Measurements from ENCODE around the gene ANGPTL5. TPM values are rescaled to one million over a fixed set of nuclear protein-coding genes. Genes with fewer than 3 reads are reported as not detected.

Gene ANGPTL5
- 0.23 TPM for total RNA-seq

GRCh38 chr11:101916422-101916821, at the start of gene ANGPTL5:
Gene ANGPTL5 (minus strand): TSS chr11:101916522. CDS start chr11:101907909, 8,613 bp downstream.

GRCh38 chr11:101914738-101915426, 1.4 kb downstream of the ANGPTL5 start, which contains the start of gene CEP126:
Gene CEP126 (plus strand): TSS chr11:101915010. CDS start chr11:101915285, 275 bp downstream.

Other genes with a start within 250 kb of the ANGPTL5 start
- gene CEP126, start 1.5 kb downstream of the ANGPTL5 start, total RNA-seq, result 12.9 TPM
- 6.7 TPM for gene CFAP300, start 130.9 kb upstream of the ANGPTL5 start, total RNA-seq
- gene YAP1, start 193.9 kb upstream of the ANGPTL5 start, total RNA-seq, result 33.9 TPM